GM12892 (cell line): Measurements from ENCODE around the gene AIP. TPM values are rescaled to one million over a fixed set of nuclear protein-coding genes. Genes with fewer than 3 reads are reported as not detected.

ENCODE experiments used
- DNase-seq: peaks from one replicate; pipeline ENCODE4 v3.0.0; 2011; ENCODE audit not compliant: insufficient read length
- FAIRE-seq: peaks from 2 replicates; lab custom pipeline; 2011; peaks lifted over from hg19 to GRCh38; lab: Jason Lieb, UNC
- POLR2A ChIP-seq: IDR thresholded peaks from 2 replicates; pipeline ENCODE4 v1.6.1; 2011; ENCODE audit warnings: low read depth, low read length, control low read depth
- POLR2AphosphoS5 ChIP-seq: IDR thresholded peaks from 2 replicates; pipeline ENCODE4 v1.6.1; 2011; ENCODE audit warnings: low read depth, low read length, control low read depth
- TAF1 ChIP-seq: IDR thresholded peaks from 2 replicates; pipeline ENCODE4 v1.6.1; 2011; ENCODE audit warnings: low read depth, mild to moderate bottlenecking, control low read depth, low read length, borderline replicate concordance
- polyA plus RNA-seq: library from polyadenylated mRNA; unstranded; fragments of >200 nt; gene quantifications from one replicate; pipeline ENCODE4 v1.2.1, GENCODE V29; 2012; ENCODE audit warnings: missing spikeins, inconsistent platforms; ENCODE audit not compliant: missing spikeins

The AIP gene
- polyA plus RNA-seq = 96.4 TPM

DNA sequence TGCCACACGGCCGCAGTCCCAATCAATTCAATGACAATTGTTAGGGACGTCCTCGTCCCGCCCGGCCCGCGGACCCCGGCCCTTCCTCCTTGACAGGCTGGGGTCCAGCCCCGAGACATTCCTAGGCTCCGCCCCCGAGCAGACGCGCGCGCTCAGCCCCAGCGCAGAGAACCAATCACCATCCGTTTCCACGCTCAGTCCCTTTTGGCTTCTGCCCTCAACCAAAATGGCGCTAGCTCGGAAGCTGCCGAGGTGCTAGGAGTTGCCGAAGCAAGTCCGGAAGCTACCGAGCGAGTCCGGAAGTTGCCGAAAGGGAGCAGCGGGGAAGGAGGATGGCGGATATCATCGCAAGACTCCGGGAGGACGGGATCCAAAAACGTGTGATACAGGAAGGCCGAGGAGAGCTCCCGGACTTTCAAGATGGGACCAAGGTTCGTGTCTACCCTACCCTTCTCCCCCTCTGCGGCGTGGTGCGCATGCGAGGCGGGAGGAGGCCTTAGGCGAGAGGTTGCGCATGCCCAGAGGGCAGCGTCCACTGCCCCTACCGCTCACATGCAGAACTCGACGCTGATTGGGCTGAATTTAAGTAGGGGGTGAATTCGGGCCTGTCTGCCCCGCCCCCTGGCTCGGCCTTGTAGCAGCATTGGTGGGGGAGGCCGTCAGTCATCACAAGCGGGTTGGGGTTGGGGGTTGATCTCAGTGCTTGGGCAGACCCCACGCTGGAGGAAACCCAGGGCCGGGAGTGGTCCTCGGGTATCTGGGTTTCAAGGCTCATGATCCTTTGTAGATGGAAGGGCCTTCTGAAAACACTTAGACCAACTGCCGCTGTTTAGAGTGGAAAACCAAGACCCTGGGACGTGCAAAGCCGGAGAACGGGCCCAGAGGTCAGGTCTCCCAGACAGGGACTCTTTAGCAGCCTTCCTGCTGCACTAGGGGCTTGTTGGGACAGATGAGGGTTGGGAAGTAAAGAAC, at the start of gene AIP:
AIP (plus strand) TSS at position 200 of the 972 bp plus-strand sequence; CDS start at position 333, 133 bp downstream.
- TF ChIP-seq TAF1 (peak; percentile 88), POLR2A (peak; percentile 71), POLR2AphosphoS5 (peak; percentile 71)
- DNase-seq (peak; percentile 92), FAIRE-seq (peak; percentile 99)

- DNase-seq (no peak), FAIRE-seq (peak; percentile 75)
- no peak for TF ChIP-seq POLR2AphosphoS5
- TF ChIP-seq POLR2A = no peak; the same call in 1 of the 2 replicates
- no peak for TF ChIP-seq TAF1
Observed at GRCh38 chr11:67433536-67434394, 49.1 kb upstream of the AIP start.

GRCh38 chr11:67434395-67434881, 48.4 kb upstream of the AIP start:
- FAIRE-seq = peak; percentile 92
- TF ChIP-seq POLR2A (peak; percentile 86), TAF1 (no peak), POLR2AphosphoS5 (peak; percentile 96)
- no peak for DNase-seq

DNA sequence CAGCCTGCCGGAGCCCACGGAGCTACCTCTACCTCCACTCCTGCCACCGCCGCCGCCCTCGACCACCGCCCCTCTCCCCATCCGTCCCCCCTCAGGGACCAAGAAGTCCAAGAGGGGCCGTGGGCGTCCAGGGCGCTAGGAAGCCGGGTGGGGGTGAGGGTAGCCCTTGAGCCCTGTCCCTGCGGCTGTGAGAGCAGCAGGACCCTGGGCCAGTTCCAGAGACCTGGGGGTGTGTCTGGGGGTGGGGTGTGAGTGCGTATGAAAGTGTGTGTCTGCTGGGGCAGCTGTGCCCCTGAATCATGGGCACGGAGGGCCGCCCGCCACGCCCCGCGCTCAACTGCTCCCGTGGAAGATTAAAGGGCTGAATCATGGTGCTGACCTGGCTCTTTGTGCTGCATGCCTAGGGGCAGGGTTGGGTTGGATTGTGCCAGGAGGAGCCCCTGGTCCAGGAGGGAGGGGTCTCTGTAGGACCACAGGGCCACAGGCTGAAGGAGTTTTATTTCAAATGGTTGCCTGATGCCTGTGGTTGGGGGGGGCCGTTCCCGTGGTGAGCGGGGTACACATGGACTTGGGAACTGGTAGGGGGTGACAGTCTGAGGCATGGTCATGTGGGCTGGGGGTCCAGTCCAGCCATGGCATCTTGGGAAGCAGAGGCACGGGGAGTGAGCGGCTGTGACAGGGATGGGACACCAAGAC, 47.6 kb upstream of the AIP start:
- TF ChIP-seq POLR2AphosphoS5 (peak; percentile 74; the same call in 1 of the 2 replicates), TAF1 (no peak), POLR2A (0 out of 2 replicates have a peak, but pooled peaks have one; percentile 44)
- no peak for FAIRE-seq
- no peak for DNase-seq

GRCh38 chr11:67435727-67436458, 46.9 kb upstream of the AIP start:
- TF ChIP-seq POLR2A = peak; percentile 67; the same call in 1 of the 2 replicates
- no peak for TF ChIP-seq TAF1
- TF ChIP-seq POLR2AphosphoS5 = peak; percentile 53
- no peak for FAIRE-seq
- DNase-seq = no peak

- DNase-seq (peak; percentile 91), FAIRE-seq (peak; percentile 100)
- TF ChIP-seq TAF1 = no peak
- no peak; the same call in 1 of the 2 replicates for TF ChIP-seq POLR2A
- TF ChIP-seq POLR2AphosphoS5 = peak; percentile 73
Observed at GRCh38 chr11:67436459-67437081, 46.3 kb upstream of the AIP start.

GRCh38 chr11:67437082-67437808, 45.6 kb upstream of the AIP start, which contains the start of gene PTPRCAP:
TSS of gene PTPRCAP (minus strand) at chr11:67437682. CDS start at chr11:67437619, 63 bp downstream.
- TF ChIP-seq POLR2AphosphoS5 (peak; percentile 97), POLR2A (peak; percentile 94), TAF1 (peak; percentile 97)
- FAIRE-seq = no peak
- peak; percentile 84 for DNase-seq

DNA sequence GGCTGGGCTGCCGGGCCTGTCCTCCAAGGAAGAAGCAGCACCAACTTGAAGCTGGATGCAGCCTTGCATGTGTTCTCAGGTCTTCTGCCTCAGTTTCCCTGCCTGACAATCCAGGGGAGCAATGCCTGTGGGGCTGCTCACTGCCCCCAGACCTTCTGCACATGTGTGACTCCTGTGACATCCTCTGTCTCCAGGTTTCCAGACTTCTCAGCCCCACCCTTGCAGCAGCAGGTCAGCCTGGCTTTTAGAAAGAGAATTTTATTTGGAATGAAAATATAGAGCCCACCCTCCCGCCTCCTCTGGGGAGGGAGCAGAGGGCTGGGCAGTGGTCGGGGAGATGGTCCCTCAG, 45.0 kb upstream of the AIP start:
- no peak for FAIRE-seq
- no peak for TF ChIP-seq TAF1
- no peak; the same call in 1 of the 2 replicates for TF ChIP-seq POLR2AphosphoS5
- no peak for TF ChIP-seq POLR2A
- no peak for DNase-seq
